Adrenal gland (tissue), 12 donors: ENCODE results near the gene IGFBP1. TPM values are rescaled to one million over a fixed set of nuclear protein-coding genes. Genes with fewer than 3 reads are reported as not detected.

Source experiments
- DNase-seq, 7 donors: peaks; one replicate each; pipeline ENCODE4 v3.0.0-alpha.2; 2019 to 2020
- H3K27ac ChIP-seq, 5 donors: fragments of 200-600 bp; sonication (generic) in 4 of 5; 1 replicate in 3 of 5; 2 replicates in 2 of 5; pipeline versions ENCODE4 v1.5.1 to v1.8.0; 2016 to 2020; ENCODE audit warnings: mild to moderate bottlenecking in 1 of 5
- H3K27me3 ChIP-seq: fragments of 200-600 bp; 2 replicates; pipeline ENCODE4 v1.8.0; 2021
- H3K36me3 ChIP-seq, 2 donors: fragments of 200-600 bp; replicated peaks in 1 of 2; 1 replicate in 1 of 2; 2 replicates in 1 of 2; pipeline versions ENCODE4 v1.5.1 to v1.8.0; 2018 to 2022
- H3K4me1 ChIP-seq, 2 donors: fragments of 200-600 bp; replicated peaks in 1 of 2; 1 replicate in 1 of 2; 2 replicates in 1 of 2; pipeline versions ENCODE4 v1.5.1 to v1.8.0; 2018 to 2021
- H3K4me3 ChIP-seq, 4 donors: fragments of 200-600 bp; sonication (generic) in 3 of 4; one replicate each; pipeline ENCODE4 v1.5.1; 2016 to 2018
- H3K9me3 ChIP-seq, 3 donors: fragments of 200-600 bp; sonication (generic) in 1 of 3; replicated peaks in 1 of 3; 1 replicate in 2 of 3; 2 replicates in 1 of 3; pipeline versions ENCODE4 v1.5.1 to v1.8.0; 2016 to 2021
- POLR2A ChIP-seq, 2 donors: fragments of 450-650 bp; IDR thresholded peaks; one replicate each; pipeline ENCODE4 v1.6.1; 2017; ENCODE audit warnings: antibody characterized with exemption in 2 of 2, mild to moderate bottlenecking in 2 of 2, moderate library complexity in 1 of 2
- WGBS, 4 donors: extraction: QIAGEN DNeasy Blood & Tissue Kit in 2 of 4; methylation state at CpG; one replicate each; pipeline versions ENCODE4 v1.1.5 to v1.1.7; 2013 to 2017; 5-methylcytosine and 5-hydroxymethylcytosine counted together
- intact Hi-C, 2 donors: fragments of 100-400 bp; cut with DNase I; formaldehyde crosslinking; loops; one replicate each; pipeline versions ENCODE4 v1.14.1 to v1.15.0; 2022 to 2023
- polyA plus RNA-seq, 3 donors: library from polyadenylated mRNA; stranded (reverse); fragments of 200-250 nt in 2 of 3; fragments of 350-450 nt in 1 of 3; fragmentation: Illumina TruSeq in 1 of 3; extraction: RNeasy Lipid Tissue Mini Kit (QIAGEN cat#74804) in 1 of 3; gene quantifications; one replicate each; pipeline ENCODE4 v1.2.3, GENCODE V29; 2013 to 2014
- total RNA-seq, 9 donors: library from RNA; depleted of rRNA in 4 of 9; stranded (reverse); fragments of >200 nt in 4 of 9; fragments of 120-200 nt in 1 of 9; fragmentation: NEBNext Ultra II Directional in 1 of 9; extraction: Animal tissue kit (Norgen Biotek cat#: 25700) in 1 of 9; gene quantifications; one replicate each; pipeline versions ENCODE4 v1.1.0 to v1.2.4, GENCODE V29; 2013 to 2023
- TF ChIP-seq, protein P1 (sequence below), 6 experiments: fragments of 450-650 bp in 4 of 6; fragments of 200-600 bp in 2 of 6; sonication (generic) in 1 of 6; IDR thresholded peaks; 1 replicate in 5 of 6; 2 replicates in 1 of 6; pipeline versions ENCODE4 v1.5.1 to v1.8.0; 2016 to 2021; ENCODE audit warnings: antibody characterized with exemption in 6 of 6, mild to moderate bottlenecking in 2 of 6, moderate library complexity in 1 of 6
- donor health status: healthy with polysubstance abuse.
- donor health status: Bipolar disorder and iron deficiency.
- donor health status: DM: yes; HTN: yes; CAD: no.
- donor health status: DM: no; HTN: no; CAD: no.
- donor health status: DM: no; HTN: no; CAD: no.
- donor health status: DM: yes; HTN: yes; CAD: no.

IGFBP1 gene
- total and polyA plus RNA-seq, 12 donors: 0.15 to 1.2 (median 0.27) TPM; not detected in 6

DNA sequence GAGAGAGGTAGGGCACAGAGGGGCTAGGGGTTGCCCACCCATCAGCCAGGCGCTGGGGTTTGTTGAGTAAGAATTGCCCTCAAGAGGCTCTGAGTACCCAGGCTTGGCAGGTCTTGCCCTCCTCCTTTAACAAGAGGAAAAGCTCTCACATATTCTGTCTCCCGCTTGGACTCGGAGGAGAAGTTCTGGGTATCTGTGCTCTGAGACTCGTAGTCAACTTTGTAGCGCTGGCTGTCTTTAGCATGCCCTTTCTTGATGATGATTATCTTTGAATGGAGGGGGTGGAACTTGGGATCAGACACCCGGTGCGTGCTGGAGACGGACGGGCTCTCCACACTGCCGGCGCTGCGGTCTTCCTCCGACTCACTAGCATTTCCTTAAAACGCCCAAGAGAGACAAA, 28.8 kb downstream of the IGFBP1 start:
- intact Hi-C loops: loop anchor here (5.0 to 10.0 kb wide), 3 partner anchors 1175 to 1338 kb away; no protein-coding TSS in a partner anchor
- no peak overlapping the region for H3K4me3 ChIP-seq
- peaks cover 0 to 4% of the 10 kb centered on the region in 2 donors for H3K4me1 ChIP-seq
- no peaks in the 10 kb centered on the region for H3K36me3 ChIP-seq
- no peak for TF ChIP-seq POLR2A (IDR thresholded peaks at IDR 0.05)
- TF ChIP-seq, protein P1, sequence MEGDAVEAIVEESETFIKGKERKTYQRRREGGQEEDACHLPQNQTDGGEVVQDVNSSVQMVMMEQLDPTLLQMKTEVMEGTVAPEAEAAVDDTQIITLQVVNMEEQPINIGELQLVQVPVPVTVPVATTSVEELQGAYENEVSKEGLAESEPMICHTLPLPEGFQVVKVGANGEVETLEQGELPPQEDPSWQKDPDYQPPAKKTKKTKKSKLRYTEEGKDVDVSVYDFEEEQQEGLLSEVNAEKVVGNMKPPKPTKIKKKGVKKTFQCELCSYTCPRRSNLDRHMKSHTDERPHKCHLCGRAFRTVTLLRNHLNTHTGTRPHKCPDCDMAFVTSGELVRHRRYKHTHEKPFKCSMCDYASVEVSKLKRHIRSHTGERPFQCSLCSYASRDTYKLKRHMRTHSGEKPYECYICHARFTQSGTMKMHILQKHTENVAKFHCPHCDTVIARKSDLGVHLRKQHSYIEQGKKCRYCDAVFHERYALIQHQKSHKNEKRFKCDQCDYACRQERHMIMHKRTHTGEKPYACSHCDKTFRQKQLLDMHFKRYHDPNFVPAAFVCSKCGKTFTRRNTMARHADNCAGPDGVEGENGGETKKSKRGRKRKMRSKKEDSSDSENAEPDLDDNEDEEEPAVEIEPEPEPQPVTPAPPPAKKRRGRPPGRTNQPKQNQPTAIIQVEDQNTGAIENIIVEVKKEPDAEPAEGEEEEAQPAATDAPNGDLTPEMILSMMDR (IDR thresholded peaks at IDR 0.05): no peak
- DNase-seq: no peak
- WGBS, 4 donors: 70 to 80% (median 76%) methylated on average over 13 to 14 of the region's 14 CpGs
- no peak overlapping the region for H3K27ac ChIP-seq
- no peaks in the 10 kb centered on the region for H3K9me3 ChIP-seq
- H3K27me3 ChIP-seq: peaks cover 38% of the 10 kb centered on the region

DNA sequence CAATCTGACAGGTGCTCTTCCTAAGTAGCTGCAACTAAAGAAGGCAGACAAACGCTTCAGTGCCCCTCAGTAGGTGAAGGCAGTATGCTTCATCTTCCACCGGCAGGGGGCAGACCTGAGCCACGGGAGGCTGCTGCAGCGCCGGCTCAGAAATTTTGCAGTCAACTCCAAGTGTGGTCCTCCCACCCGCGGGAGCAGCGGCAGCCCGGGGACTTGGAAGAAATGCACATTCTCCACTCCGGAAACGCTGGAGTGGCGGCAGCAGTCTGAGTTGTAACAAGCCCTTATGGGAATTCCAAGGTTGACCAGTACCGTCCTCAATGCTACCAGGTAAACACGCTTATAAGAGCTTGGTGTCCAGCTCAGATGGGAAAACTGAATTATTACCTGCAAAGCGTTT, 29.4 kb downstream of the IGFBP1 start:
- H3K27me3 ChIP-seq: peaks cover 43% of the 10 kb centered on the region
- TF ChIP-seq, protein P1 (IDR thresholded peaks at IDR 0.05): peak; percentile 67 to 98 (median 84)
- TF ChIP-seq POLR2A (IDR thresholded peaks at IDR 0.05): no peak
- peaks cover 0 to 4% of the 10 kb centered on the region in 2 donors for H3K4me1 ChIP-seq
- H3K4me3 ChIP-seq: no peak overlapping the region
- DNase-seq: peak; percentile 59 to 84 (median 75)
- WGBS, 4 donors: 7 to 23% (median 10%) methylated on average over 4 to 15 of the region's 15 CpGs
- no peaks in the 10 kb centered on the region for H3K36me3 ChIP-seq
- intact Hi-C loops: loop anchor here (5.0 to 10.0 kb wide), 3 partner anchors 1175 to 1337 kb away; no protein-coding TSS in a partner anchor
- H3K9me3 ChIP-seq: no peaks in the 10 kb centered on the region
- H3K27ac ChIP-seq: no peak overlapping the region

- H3K4me3 ChIP-seq: no peak overlapping the region
Measured at GRCh38 chr7:45918556-45918955, 30.3 kb downstream of the IGFBP1 start.

GRCh38 chr7:45919231-45919784, 31.0 kb downstream of the IGFBP1 start:
- no peak overlapping the region for H3K27ac ChIP-seq
- H3K36me3 ChIP-seq: no peaks in the 10 kb centered on the region
- 51 to 62% (median 52%) methylated on average over 7 to 9 of the region's 9 CpGs for WGBS, 4 donors
- no peaks in the 10 kb centered on the region for H3K9me3 ChIP-seq
- DNase-seq: no peak
- intact Hi-C loops: loop anchor here (5.0 to 10.0 kb wide), 3 partner anchors 1173 to 1335 kb away; no protein-coding TSS in a partner anchor
- H3K4me1 ChIP-seq: peaks cover 0 to 4% of the 10 kb centered on the region in 2 donors
- H3K4me3 ChIP-seq: no peak overlapping the region
- TF ChIP-seq, protein P1 (IDR thresholded peaks at IDR 0.05): no peak
- no peak for TF ChIP-seq POLR2A (IDR thresholded peaks at IDR 0.05)
- peaks cover 47% of the 10 kb centered on the region for H3K27me3 ChIP-seq

More at GRCh38 chr7:45918556-45918955, 30.3 kb downstream of the IGFBP1 start:
- DNase-seq: no peak
- H3K36me3 ChIP-seq: no peaks in the 10 kb centered on the region
- TF ChIP-seq, protein P1 (IDR thresholded peaks at IDR 0.05): no peak
- no peak for TF ChIP-seq POLR2A (IDR thresholded peaks at IDR 0.05)
- peaks cover 47% of the 10 kb centered on the region for H3K27me3 ChIP-seq
- intact Hi-C loops: loop anchor here (5.0 to 10.0 kb wide), 3 partner anchors 1174 to 1336 kb away; no protein-coding TSS in a partner anchor
- peaks cover 0 to 4% of the 10 kb centered on the region in 2 donors for H3K4me1 ChIP-seq
- H3K27ac ChIP-seq: no peak overlapping the region
- no peaks in the 10 kb centered on the region for H3K9me3 ChIP-seq
- 75 to 90% (median 80%) methylated on average over 1 to 2 of the region's 2 CpGs for WGBS, 4 donors
